ENCODE data around the gene BCL2.

DNA sequence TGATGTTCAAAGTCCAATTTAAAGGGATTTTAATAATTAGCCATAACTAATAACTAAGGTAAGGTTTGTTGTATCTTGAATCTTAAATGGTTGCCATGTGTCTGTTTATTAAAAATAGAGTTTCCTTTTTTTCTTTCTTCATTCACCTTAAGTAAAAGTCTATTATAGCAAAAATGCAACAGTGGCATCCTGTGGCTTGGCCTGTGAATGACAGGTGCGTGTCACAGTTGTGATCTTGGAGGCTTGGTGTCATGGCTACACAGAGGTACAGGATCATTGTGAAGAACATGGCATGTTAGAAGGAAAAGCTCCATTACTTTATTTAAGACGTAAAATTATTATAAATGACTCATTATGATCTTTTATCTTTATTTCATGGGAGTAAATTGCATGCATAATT lies 246.1 kb downstream of the BCL2 start:
- no peak for TF ChIP-seq EP300 (IDR thresholded peaks at IDR 0.05; ENCODE audit: borderline replicate concordance)
- no peak for TF ChIP-seq NFIC (IDR thresholded peaks at IDR 0.05)
- TF ChIP-seq, protein P1, sequence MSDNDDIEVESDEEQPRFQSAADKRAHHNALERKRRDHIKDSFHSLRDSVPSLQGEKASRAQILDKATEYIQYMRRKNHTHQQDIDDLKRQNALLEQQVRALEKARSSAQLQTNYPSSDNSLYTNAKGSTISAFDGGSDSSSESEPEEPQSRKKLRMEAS (IDR thresholded peaks at IDR 0.05) = no peak
- TF ChIP-seq TEAD4 (IDR thresholded peaks at IDR 0.05) = no peak
- no peak for TF ChIP-seq CEBPB (IDR thresholded peaks at IDR 0.05)
- TF ChIP-seq CREB1 (IDR thresholded peaks at IDR 0.05; ENCODE audit: low read depth) = no peak
- no peak for TF ChIP-seq TAF1 (IDR thresholded peaks at IDR 0.05; ENCODE audit: low read depth)
- TF ChIP-seq, protein P2, sequence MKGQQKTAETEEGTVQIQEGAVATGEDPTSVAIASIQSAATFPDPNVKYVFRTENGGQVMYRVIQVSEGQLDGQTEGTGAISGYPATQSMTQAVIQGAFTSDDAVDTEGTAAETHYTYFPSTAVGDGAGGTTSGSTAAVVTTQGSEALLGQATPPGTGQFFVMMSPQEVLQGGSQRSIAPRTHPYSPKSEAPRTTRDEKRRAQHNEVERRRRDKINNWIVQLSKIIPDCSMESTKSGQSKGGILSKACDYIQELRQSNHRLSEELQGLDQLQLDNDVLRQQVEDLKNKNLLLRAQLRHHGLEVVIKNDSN (IDR thresholded peaks at IDR 0.05) = no peak
- no peak for TF ChIP-seq YY1 (IDR thresholded peaks at IDR 0.05; ENCODE audit: low read depth)
- TF ChIP-seq RAD21 (IDR thresholded peaks at IDR 0.05; ENCODE audit: low read depth) = peak; percentile 23; the same call in 1 of the 2 replicates
- TF ChIP-seq REST (IDR thresholded peaks at IDR 0.05; ENCODE audit: low read depth) = no peak
- TF ChIP-seq EGR1 (IDR thresholded peaks at IDR 0.05) = no peak
- no peak for TF ChIP-seq FOXM1 (IDR thresholded peaks at IDR 0.05; ENCODE audit: borderline replicate concordance, low read depth)
- no peak for TF ChIP-seq ZBTB7A (IDR thresholded peaks at IDR 0.05; ENCODE audit: low read depth)

Data from Ishikawa (cell line).